HUES64 (cell line): ENCODE data around the gene TSPY10. TPM values are rescaled to one million over a fixed set of nuclear protein-coding genes. Genes with fewer than 3 reads are reported as not detected.
"Not testable (repeated sequence)": the region's sequence is repeated elsewhere in the genome, so short reads cannot be mapped to it uniquely, and the experiment has no call there.

Source experiments
- H3K27ac ChIP-seq: 2 replicates; pipeline ENCODE4 v1.7.0; 2013; ENCODE audit warnings: low read depth, low read length, inconsistent platforms
- H3K27me3 ChIP-seq: 2 replicates; pipeline ENCODE4 v1.6.1; 2013; ENCODE audit warnings: mild to moderate bottlenecking, low read length; ENCODE audit not compliant: insufficient read depth
- H3K36me3 ChIP-seq: 2 replicates; pipeline ENCODE4 v1.6.1; 2013; ENCODE audit warnings: mild to moderate bottlenecking, low read length; ENCODE audit not compliant: insufficient read depth
- H3K4me1 ChIP-seq: 2 replicates; pipeline ENCODE4 v1.6.1; 2013; ENCODE audit warnings: mild to moderate bottlenecking, low read length, moderate library complexity; ENCODE audit not compliant: insufficient read depth
- H3K4me3 ChIP-seq: 2 replicates; pipeline ENCODE4 v1.5.1; 2013; ENCODE audit warnings: mild to moderate bottlenecking, low read length, moderate library complexity
- H3K9ac ChIP-seq: 2 replicates; pipeline ENCODE4 v1.6.1; 2013; ENCODE audit warnings: mild to moderate bottlenecking, low read depth, low read length
- H3K9me3 ChIP-seq: 2 replicates; pipeline ENCODE4 v1.6.1; 2013; ENCODE audit warnings: low read depth, low read length; ENCODE audit not compliant: insufficient read depth
- WGBS: fragments of 150-250, 120-280 bp; methylation state at CpG from one replicate; pipeline ENCODE4 v1.1.7; 2013; ENCODE audit warnings: missing lambda C conversion rate; 5-methylcytosine and 5-hydroxymethylcytosine counted together
- polyA plus RNA-seq, 2 experiments: library from polyadenylated mRNA; stranded (reverse); fragments of 50-300 nt; gene quantifications; one replicate each; pipeline ENCODE4 v1.2.3, GENCODE V29; 2013

The TSPY10 gene
- polyA plus RNA-seq (2013, experiment 1 of 2), result not detected
- not detected for polyA plus RNA-seq (2013, experiment 2 of 2)

- no CpG with 5 or more reads among the region's 26 CpGs for WGBS
Measured at GRCh38 chrY:9527580-9527979, at the start of gene TSPY10. TSPY10 (plus strand) TSS chrY:9527880; CDS start chrY:9527926, 46 bp downstream.

GRCh38 chrY:9486967-9487366 lies 40.7 kb upstream of the TSPY10 start, which contains the start of gene TSPY9:
TSPY9 (plus strand) TSS chrY:9487267; CDS start chrY:9487313, 46 bp downstream.
- H3K9ac ChIP-seq, result not testable (repeated sequence)
- WGBS, result no CpG with 5 or more reads among the region's 26 CpGs

More at GRCh38 chrY:9527580-9527979, at the start of gene TSPY10:
- H3K9me3 ChIP-seq, H3K4me3 ChIP-seq, H3K36me3 ChIP-seq, H3K27ac ChIP-seq, H3K4me1 ChIP-seq, H3K27me3 ChIP-seq, H3K9ac ChIP-seq: not testable (repeated sequence)

GRCh38 chrY:9504396-9504795 lies 23.3 kb upstream of the TSPY10 start:
- not testable (repeated sequence) for H3K9me3 ChIP-seq, H3K27me3 ChIP-seq, H3K9ac ChIP-seq, H3K4me3 ChIP-seq, H3K4me1 ChIP-seq, H3K27ac ChIP-seq, H3K36me3 ChIP-seq
- 59% methylated on average over 1 of the region's 6 CpGs for WGBS

More at GRCh38 chrY:9486967-9487366, 40.7 kb upstream of the TSPY10 start, which contains the start of gene TSPY9:
- not testable (repeated sequence) for H3K9me3 ChIP-seq, H3K27me3 ChIP-seq, H3K4me3 ChIP-seq, H3K36me3 ChIP-seq, H3K4me1 ChIP-seq, H3K27ac ChIP-seq

- not testable (repeated sequence) for H3K27me3 ChIP-seq, H3K9me3 ChIP-seq, H3K36me3 ChIP-seq, H3K27ac ChIP-seq, H3K4me1 ChIP-seq, H3K4me3 ChIP-seq, H3K9ac ChIP-seq
- WGBS, result 87% methylated on average over 5 of the region's 12 CpGs
Measured at GRCh38 chrY:9516287-9516686, 11.4 kb upstream of the TSPY10 start.
